22Rv1 (cell line): Measurements from ENCODE around the gene GRIFIN.

Experiments used
- ZFX ChIP-seq: fragments of 450-650 bp; IDR thresholded peaks from 2 replicates; pipeline ENCODE4 v1.6.1; 2017; ENCODE audit warnings: antibody characterized with exemption, borderline replicate concordance
- TF ChIP-seq, protein P1 (sequence below): fragments of 450-650 bp; IDR thresholded peaks from 2 replicates; pipeline ENCODE4 v1.5.1; 2017; ENCODE audit warnings: mild to moderate bottlenecking

- TF ChIP-seq, protein P1, sequence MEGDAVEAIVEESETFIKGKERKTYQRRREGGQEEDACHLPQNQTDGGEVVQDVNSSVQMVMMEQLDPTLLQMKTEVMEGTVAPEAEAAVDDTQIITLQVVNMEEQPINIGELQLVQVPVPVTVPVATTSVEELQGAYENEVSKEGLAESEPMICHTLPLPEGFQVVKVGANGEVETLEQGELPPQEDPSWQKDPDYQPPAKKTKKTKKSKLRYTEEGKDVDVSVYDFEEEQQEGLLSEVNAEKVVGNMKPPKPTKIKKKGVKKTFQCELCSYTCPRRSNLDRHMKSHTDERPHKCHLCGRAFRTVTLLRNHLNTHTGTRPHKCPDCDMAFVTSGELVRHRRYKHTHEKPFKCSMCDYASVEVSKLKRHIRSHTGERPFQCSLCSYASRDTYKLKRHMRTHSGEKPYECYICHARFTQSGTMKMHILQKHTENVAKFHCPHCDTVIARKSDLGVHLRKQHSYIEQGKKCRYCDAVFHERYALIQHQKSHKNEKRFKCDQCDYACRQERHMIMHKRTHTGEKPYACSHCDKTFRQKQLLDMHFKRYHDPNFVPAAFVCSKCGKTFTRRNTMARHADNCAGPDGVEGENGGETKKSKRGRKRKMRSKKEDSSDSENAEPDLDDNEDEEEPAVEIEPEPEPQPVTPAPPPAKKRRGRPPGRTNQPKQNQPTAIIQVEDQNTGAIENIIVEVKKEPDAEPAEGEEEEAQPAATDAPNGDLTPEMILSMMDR: no peak
- no peak for TF ChIP-seq ZFX
These were observed 33.2 kb upstream of the GRIFIN start for GRCh38 chr7:2509298-2509906.
